Activated effector memory CD4-positive, alpha-beta T cell treated with Interleukin-2 at 50 U/mL for 16 hours (primary cell): Measurements from ENCODE around the gene STK10.

Experiments
- DNase-seq: peaks from one replicate; pipeline ENCODE4 v3.0.0-alpha.2; 2020

The STK10 gene

GRCh38 chr5:172140866-172141265 lies 47.2 kb downstream of the STK10 start:
- no peak for DNase-seq

GRCh38 chr5:172140120-172140519 lies 47.9 kb downstream of the STK10 start:
- DNase-seq = no peak

GRCh38 chr5:172137046-172137445 lies 51.0 kb downstream of the STK10 start:
- DNase-seq = no peak

GRCh38 chr5:172133359-172134029 lies 54.5 kb downstream of the STK10 start:
- no peak for DNase-seq

GRCh38 chr5:172131690-172132089 lies 56.3 kb downstream of the STK10 start:
- DNase-seq = no peak

- no peak for DNase-seq
Observed at GRCh38 chr5:172129256-172129910, 58.6 kb downstream of the STK10 start.

- no peak for DNase-seq
Observed at GRCh38 chr5:172127581-172127980, 60.4 kb downstream of the STK10 start.

GRCh38 chr5:172123269-172123692 lies 64.7 kb downstream of the STK10 start:
- no peak for DNase-seq

GRCh38 chr5:172119921-172120688 lies 67.9 kb downstream of the STK10 start:
- DNase-seq = no peak

- DNase-seq = no peak
Observed at GRCh38 chr5:172118891-172119290, 69.1 kb downstream of the STK10 start.

- DNase-seq = no peak
Observed at GRCh38 chr5:172117977-172118701, 69.9 kb downstream of the STK10 start.

GRCh38 chr5:172115541-172115982 lies 72.5 kb downstream of the STK10 start:
- peak; percentile 18 for DNase-seq

- peak; percentile 45 for DNase-seq
Observed at GRCh38 chr5:172114875-172115422, 73.1 kb downstream of the STK10 start.

- DNase-seq = peak; percentile 79
Observed at GRCh38 chr5:172113036-172113435, 75.0 kb downstream of the STK10 start.

GRCh38 chr5:172111852-172112225 lies 76.2 kb downstream of the STK10 start:
- DNase-seq = no peak

GRCh38 chr5:172110921-172111851 lies 76.8 kb downstream of the STK10 start:
- peak; percentile 71 for DNase-seq

- DNase-seq = no peak
Observed at GRCh38 chr5:172110260-172110815, 77.7 kb downstream of the STK10 start.

- no peak for DNase-seq
Observed at GRCh38 chr5:172109749-172110148, 78.3 kb downstream of the STK10 start.

- DNase-seq = no peak
Observed at GRCh38 chr5:172107571-172107970, 80.5 kb downstream of the STK10 start.

- peak; percentile 56 for DNase-seq
Observed at GRCh38 chr5:172106511-172107356, 81.3 kb downstream of the STK10 start.
